NCI-H1105 treated with DMSO at 0.1 percent for 48 hours (cell line): ENCODE results near the gene MACROH2A1.
A peak's percentile ranks its signal among the peaks of the same experiment; 100 is the strongest.

ENCODE experiments used
- DNase-seq: peaks from one replicate; lab custom pipeline; 2025; lab: John Stamatoyannopoulos, UW

The MACROH2A1 gene

GRCh38 chr5:135398855-135399793, at the start of gene MACROH2A1:
TSS of gene MACROH2A1 (minus strand) at chr5:135399231. CDS start at chr5:135389093, 10,138 bp downstream.
- DNase-seq = peak; percentile 54

GRCh38 chr5:135448071-135448739, 49.2 kb upstream of the MACROH2A1 start:
- no peak for DNase-seq

DNA sequence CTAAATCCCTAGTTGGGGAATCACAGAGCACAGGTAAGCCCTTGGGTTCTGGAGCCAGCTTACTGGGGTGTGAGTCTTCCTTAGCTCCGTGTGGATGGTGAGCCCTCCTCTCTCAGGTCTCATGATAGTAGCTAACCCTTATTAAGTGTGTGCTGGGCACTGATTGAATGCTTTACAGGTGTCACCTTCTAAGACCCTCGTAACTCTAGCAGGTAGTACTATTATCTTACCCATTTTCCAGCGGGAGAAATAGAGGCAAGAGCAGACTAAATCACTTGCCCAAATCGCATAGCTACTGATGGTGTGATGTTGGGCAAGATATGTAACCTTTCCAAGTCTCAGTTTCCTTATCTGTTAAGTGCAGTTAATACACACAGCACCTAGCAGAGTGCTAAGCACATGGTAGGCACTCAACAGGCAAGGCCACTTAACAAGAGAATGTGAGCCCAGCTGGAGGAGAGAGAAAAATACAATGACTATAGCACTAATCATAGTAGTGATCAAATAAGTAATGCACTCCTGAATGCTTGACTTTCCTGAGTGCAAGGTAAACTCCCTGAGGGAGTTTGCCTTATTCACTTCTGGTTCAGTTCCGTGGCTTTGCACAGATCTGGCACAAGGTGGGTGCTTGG, 48.4 kb upstream of the MACROH2A1 start, which contains the start of gene DCANP1:
Gene DCANP1, minus strand, starts transcription at position 51 of the 632 bp plus-strand sequence. CDS start 240 bp downstream, outside the sequence.
- DNase-seq = no peak

DNA sequence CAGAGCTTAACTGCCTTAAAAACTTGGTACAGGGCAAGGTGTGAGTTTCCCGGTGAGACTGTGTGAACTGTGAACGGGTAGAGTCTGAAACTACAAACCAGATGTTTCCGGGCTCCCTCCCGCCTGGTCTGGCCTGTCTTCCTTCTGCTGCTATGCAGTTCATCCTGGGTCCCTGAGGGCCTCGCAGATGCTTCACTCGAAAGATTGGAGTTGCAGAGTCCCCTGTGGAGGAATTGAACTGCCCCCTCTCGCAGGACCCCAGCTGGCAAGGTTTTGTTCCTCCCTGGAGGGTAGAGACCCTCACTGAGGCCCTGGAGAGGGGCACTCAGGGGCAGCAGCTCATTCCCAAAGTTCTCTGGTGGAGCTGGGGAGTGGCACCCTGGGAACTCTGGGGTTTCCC, 47.6 kb upstream of the MACROH2A1 start:
- no peak for DNase-seq

DNA sequence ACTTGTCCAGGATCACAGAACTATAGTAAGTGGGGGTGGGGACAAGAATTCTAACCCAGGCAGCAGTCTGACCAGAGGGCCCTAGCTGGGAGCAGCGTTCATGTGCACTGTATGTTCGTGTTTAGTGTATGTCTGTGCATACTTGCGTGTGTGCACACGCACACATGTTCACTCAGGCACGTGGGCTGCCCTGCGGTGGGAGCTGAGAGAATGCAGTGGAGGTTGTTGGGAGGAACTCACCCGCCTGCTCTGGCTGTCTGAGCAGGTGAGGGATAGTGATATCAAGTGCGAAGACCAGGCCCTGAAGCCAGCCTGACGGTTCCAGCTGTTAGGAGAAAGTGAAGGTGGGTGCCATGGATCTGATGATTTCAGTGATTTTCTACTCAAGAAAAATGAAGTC, 47.2 kb upstream of the MACROH2A1 start:
- DNase-seq = no peak

GRCh38 chr5:135445306-135445985, 46.4 kb upstream of the MACROH2A1 start:
- DNase-seq = no peak

GRCh38 chr5:135444881-135445280, 45.9 kb upstream of the MACROH2A1 start:
- DNase-seq = no peak

DNA sequence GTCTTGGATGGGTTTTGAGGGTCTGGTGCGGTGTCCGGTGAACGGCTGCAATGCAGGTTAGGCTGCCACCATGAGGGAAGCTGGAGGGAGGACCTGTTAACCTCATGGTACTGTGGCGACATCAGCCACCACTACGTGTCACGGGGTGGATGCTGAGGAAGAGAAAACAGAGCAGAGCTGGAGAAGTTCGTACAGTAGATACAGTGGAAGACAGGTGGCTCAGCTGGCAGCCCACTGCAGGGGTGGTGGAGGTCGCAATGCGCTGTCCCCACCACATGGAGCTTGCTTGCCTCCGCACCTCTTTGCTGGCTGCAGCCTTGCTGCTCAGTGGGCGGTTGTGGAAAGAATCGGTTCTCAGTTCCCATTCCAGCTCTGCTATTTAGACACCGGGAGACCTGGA, 45.3 kb upstream of the MACROH2A1 start:
- no peak for DNase-seq

DNA sequence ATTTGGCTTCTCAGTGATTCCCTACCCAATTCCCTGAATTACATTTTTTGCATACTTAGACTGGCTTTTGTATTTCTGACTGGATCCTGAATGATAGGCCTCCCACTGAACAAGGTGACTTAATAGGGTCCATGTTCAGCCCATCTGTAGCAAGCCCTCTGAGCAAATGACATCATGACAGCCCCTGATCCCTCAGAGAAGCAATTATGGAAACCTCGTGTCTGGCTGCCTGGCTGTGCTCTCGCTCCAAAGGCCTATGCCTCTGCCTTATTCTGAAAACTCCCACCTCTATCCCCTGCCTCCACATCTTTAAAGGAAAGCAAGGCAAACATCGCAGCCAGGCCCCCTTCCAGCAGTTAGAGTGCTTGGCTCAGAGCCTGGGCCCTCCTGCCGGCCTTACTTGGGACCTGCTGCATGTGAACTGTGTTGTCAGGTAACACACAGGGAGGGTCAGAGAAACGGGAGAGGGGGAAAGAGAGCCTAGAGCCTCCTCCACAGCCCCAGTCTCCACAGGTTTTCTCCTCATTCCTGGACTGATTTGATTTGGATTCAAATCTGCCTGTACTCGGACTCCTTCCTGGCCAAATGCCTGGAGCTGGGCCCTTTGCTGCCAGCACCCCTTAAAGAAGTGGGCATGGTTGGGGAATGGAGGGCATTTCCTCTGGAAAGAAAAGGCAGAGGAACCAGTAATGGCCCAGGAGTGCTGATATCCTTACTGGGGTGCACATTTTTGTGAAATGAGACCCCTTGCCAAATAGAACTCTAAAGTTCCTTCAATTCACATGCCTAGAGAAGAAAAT, 44.3 kb upstream of the MACROH2A1 start:
- DNase-seq = no peak

DNA sequence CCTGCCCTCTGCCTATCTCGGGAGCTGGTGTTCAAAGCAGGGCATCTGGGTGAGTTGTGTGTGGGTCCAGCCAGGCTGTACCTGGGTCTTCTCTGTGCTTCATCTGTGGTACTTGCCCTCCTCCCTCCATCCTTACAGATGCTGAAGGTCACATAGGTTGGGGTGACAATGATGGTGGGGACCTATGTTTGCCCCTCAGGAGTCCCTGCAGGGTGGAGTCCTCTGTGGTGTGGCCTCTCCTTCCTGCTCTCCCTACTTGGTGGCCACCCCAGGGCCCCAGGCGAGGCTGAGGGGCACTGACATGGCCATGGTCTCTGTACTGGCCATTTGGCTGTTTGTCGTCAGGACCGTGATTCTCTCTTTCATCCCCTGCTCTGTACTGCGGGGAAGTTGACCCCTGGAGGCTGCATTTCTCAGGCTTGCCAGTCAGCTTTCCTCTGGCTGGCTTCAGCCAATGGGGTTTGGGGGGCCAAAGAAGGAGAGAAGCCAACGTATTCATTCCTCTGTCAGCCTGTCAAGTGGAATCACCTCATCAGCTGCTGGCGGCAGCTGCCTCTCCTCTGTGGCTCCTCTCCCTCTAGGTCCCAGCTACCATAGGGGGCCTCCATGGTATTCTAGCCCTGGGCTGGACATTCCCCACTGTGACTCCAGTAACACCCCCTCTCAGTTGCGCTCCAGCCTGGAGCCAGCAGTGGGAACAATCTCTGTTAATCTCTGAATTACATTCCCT, 43.6 kb upstream of the MACROH2A1 start:
- DNase-seq = no peak

- DNase-seq = no peak
Measured at GRCh38 chr5:135441919-135442318, 42.9 kb upstream of the MACROH2A1 start.

GRCh38 chr5:135441350-135441831, 42.4 kb upstream of the MACROH2A1 start:
- no peak for DNase-seq

- no peak for DNase-seq
Measured at GRCh38 chr5:135440916-135441315, 41.9 kb upstream of the MACROH2A1 start.

DNA sequence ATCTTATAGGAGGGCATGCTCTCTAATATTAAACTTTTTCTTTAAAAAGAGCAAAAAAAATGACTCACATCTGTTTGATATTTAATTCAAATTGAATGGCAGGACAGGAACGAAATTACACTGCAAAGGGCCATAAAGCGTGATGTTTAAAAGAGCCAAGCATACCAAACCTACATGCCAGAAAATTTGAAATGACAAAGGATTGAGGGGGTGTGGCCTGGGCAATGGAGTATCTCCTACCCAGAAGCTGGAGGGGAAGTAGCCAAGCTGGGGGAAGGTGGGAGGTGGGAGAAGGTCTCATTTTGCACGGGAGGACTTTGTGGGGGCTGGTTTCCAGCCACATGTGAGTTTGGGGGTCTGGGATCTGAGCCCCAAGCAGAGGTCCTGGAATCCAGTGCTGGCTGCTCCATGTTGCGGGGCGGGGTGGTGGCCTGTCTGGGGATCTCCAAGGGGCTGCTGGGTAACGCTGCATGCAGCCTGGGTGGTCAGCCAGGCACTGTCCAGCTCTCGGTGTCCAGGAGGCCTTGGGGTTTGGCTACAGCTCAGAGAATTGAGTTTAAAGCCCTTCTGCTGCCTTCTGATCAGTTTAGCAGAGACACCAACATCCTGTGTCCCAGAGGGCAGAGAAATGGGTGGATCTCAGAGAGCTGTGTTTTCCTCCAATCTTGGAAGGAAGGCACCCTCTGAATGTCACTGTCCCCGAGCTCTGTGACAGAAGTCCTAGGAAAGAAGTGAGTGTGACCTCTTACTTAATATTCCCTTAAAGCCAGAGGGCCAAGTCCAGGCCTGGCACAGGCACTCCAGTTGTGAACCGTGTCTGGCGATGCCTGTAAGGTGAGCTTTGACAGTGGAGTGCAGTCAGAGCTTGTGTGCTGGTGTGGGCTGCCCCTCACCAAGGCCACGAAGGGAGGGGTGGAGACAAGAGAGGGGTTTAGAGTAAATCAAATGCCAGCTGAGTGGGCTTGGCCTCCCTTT, 40.5 kb upstream of the MACROH2A1 start:
- DNase-seq = no peak

- no peak for DNase-seq
Measured at GRCh38 chr5:135438636-135439221, 39.7 kb upstream of the MACROH2A1 start.

- DNase-seq = peak; percentile 33
Measured at GRCh38 chr5:135437796-135438560, 38.9 kb upstream of the MACROH2A1 start.

DNA sequence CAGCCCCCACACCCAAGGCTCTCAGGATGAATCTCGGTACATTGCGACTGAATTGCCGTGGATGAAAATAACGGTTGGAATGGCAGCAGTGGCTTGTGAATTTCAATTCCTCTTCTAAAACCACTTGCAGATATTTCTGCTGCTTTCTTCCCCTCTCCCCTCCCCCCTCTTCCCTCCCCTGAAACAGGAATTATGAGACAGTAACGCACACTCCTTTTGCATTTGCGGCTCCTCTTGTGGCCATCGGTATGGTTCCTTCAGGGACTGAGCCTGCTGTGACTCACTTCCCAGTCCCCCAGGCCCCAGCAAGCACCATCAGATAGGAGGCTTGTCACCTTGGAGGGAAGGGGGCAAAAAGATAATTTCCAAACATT, 38.4 kb upstream of the MACROH2A1 start:
- no peak for DNase-seq

DNA sequence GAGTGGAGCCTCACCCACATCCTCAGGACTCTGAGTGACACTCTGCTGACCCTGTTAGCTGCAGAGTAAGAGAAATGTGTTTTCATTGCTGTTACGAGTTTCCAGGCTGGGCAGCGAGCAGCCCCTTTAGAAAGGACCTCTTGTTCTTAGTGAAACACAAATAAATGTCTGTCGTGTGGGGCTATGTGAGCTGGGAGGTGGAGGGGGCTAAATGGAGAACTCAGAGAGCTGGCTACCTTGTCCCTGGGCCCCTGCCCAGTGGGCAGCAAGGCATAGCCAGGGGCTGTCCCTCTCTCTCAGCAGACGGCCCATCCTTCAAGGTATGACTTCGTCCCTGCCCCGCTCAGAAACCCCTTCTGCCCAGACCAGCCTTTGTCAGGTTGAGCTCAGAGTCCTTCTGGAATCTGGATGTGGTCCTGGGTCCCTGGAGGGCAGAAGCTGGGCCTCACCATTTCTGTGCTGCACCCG, 38.0 kb upstream of the MACROH2A1 start:
- DNase-seq = no peak
